ENCODE results near the gene CFAP73. TPM values are rescaled to one million over a fixed set of nuclear protein-coding genes. Genes with fewer than 3 reads are reported as not detected.

Gene CFAP73
- total RNA-seq, 1 experiment from 2014 or later, result 0.23 TPM

GRCh38 chr12:113181975-113182374 lies 32.5 kb downstream of the CFAP73 start:
- H3K9me3 Mint-ChIP-seq (ENCODE audit: unreplicated experiment), result no peaks in the 10 kb centered on the region
- no peaks in the 10 kb centered on the region for H3K27me3 ChIP-seq (replicated peaks; ENCODE audit: control insufficient read depth, insufficient read depth, low read length)
- peaks cover 5% of the 10 kb centered on the region for H3K36me3 ChIP-seq (ENCODE audit: control insufficient read depth, insufficient read depth, low read length)
- H3K27me3 Mint-ChIP-seq (ENCODE audit: insufficient read depth, unreplicated experiment), result no peaks in the 10 kb centered on the region
- TF ChIP-seq CTCF (IDR thresholded peaks at IDR 0.05; ENCODE audit: insufficient read depth in 1 of 2, low read depth in 1 of 2, low read length in 1 of 2, severe bottlenecking in 1 of 2, unreplicated experiment in 1 of 2), result no peak
- ChIA-PET CTCF (interaction anchor here (0.7 kb wide), 1 partner anchor 33 kb away, joined by 4 read pairs; the partner anchor contains the start of gene CFAP73), POLR2A (no interaction called here)
- no peak overlapping the region for H3K4me3 ChIP-seq (ENCODE audit: low read depth, low read length)
- H3K4me1 Mint-ChIP-seq (ENCODE audit: low read depth, unreplicated experiment), result peaks cover 10% of the 10 kb centered on the region
- intact Hi-C loops (cut with micrococcal nuclease; ENCODE audit: unreplicated experiment), result no loop called here
- DNase-seq, result no peak
- no peak overlapping the region for H3K27ac Mint-ChIP-seq (ENCODE audit: unreplicated experiment)
- H3K9me3 ChIP-seq, result no peaks in the 10 kb centered on the region
- no peaks in the 10 kb centered on the region for H3K4me1 ChIP-seq
- BruUV-seq (replicated peaks), result no TSS peak
- peaks cover 84% of the 10 kb centered on the region for H3K36me3 Mint-ChIP-seq (ENCODE audit: insufficient read depth, unreplicated experiment)
- H3K4me3 Mint-ChIP-seq (ENCODE audit: unreplicated experiment), result no peak overlapping the region

DNA sequence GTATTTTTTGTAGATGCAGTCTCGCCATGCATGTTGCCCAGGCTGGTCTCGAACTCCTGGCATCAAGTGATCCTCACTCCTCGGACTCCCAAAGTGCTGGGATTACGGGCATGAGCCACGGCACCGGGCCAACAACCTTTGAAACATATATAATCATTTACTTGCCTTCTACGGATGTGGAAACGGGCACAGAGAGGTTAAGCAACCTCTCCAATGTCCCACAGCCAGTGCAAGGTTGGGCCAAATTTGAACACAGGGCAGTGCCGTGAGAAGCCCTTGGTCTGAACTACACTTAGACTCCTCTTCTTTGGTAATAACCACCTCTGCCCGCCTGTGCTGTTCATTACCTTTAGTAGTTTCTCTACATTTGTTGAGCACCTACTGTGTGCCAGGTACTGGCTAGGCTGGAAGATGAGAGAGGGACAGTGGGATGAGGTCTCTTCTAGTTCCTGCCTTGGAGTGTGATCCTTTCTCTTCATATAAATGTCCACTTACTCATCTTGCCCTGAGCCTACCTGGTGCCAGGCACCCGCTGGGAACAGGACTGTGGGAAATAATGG lies 33.6 kb downstream of the CFAP73 start:
- no peaks in the 10 kb centered on the region for H3K4me1 ChIP-seq
- H3K27me3 ChIP-seq (replicated peaks; ENCODE audit: control insufficient read depth, insufficient read depth, low read length), result no peaks in the 10 kb centered on the region
- H3K9me3 ChIP-seq, result no peaks in the 10 kb centered on the region
- Mint-ChIP-seq H3K27me3 (ENCODE audit: insufficient read depth, unreplicated experiment) (no peaks in the 10 kb centered on the region), H3K9me3 (ENCODE audit: unreplicated experiment) (no peaks in the 10 kb centered on the region), H3K4me3 (ENCODE audit: unreplicated experiment) (no peak overlapping the region), H3K27ac (ENCODE audit: unreplicated experiment) (no peak overlapping the region), H3K4me1 (ENCODE audit: low read depth, unreplicated experiment) (peaks cover 10% of the 10 kb centered on the region), H3K36me3 (ENCODE audit: insufficient read depth, unreplicated experiment) (peaks cover 79% of the 10 kb centered on the region)
- BruUV-seq (replicated peaks), result TSS peak; percentile 51
- intact Hi-C loops (cut with micrococcal nuclease; ENCODE audit: unreplicated experiment), result no loop called here
- ChIA-PET POLR2A (no interaction called here), CTCF (interaction anchor here (0.6 kb wide), 1 partner anchor 22 kb away, joined by 4 read pairs; no protein-coding TSS in a partner anchor)
- no peak for DNase-seq
- no peak overlapping the region for H3K4me3 ChIP-seq (ENCODE audit: low read depth, low read length)
- peaks cover 5% of the 10 kb centered on the region for H3K36me3 ChIP-seq (ENCODE audit: control insufficient read depth, insufficient read depth, low read length)
- no peak for TF ChIP-seq CTCF (IDR thresholded peaks at IDR 0.05; ENCODE audit: insufficient read depth in 1 of 2, low read depth in 1 of 2, low read length in 1 of 2, severe bottlenecking in 1 of 2, unreplicated experiment in 1 of 2)

GRCh38 chr12:113184098-113184899 lies 34.8 kb downstream of the CFAP73 start:
- Mint-ChIP-seq H3K9me3 (ENCODE audit: unreplicated experiment) (no peaks in the 10 kb centered on the region), H3K4me3 (ENCODE audit: unreplicated experiment) (peak overlapping the region; percentile 87), H3K4me1 (ENCODE audit: low read depth, unreplicated experiment) (peaks cover 14% of the 10 kb centered on the region), H3K36me3 (ENCODE audit: insufficient read depth, unreplicated experiment) (peaks cover 73% of the 10 kb centered on the region), H3K27me3 (ENCODE audit: insufficient read depth, unreplicated experiment) (no peaks in the 10 kb centered on the region), H3K27ac (ENCODE audit: unreplicated experiment) (peak overlapping the region; percentile 88)
- ChIA-PET CTCF (interaction anchor here (0.6 to 1.8 kb wide), 3 partner anchors 10 to 711 kb away, joined by 3 to 8 read pairs (median 3); no protein-coding TSS in a partner anchor), POLR2A (interaction anchor here (0.8 to 1.8 kb wide), 2 partner anchors 38 to 46 kb away, joined by 5 to 11 read pairs; partner anchors contain the start of gene TPCN1)
- no peaks in the 10 kb centered on the region for H3K9me3 ChIP-seq
- peak overlapping the region; percentile 93 for H3K4me3 ChIP-seq (ENCODE audit: low read depth, low read length)
- no peaks in the 10 kb centered on the region for H3K4me1 ChIP-seq
- H3K27me3 ChIP-seq (replicated peaks; ENCODE audit: control insufficient read depth, insufficient read depth, low read length), result no peaks in the 10 kb centered on the region
- H3K36me3 ChIP-seq (ENCODE audit: control insufficient read depth, insufficient read depth, low read length), result peaks cover 3% of the 10 kb centered on the region; the same call in 1 of the 2 replicates
- DNase-seq, result no peak
- TF ChIP-seq CTCF (IDR thresholded peaks at IDR 0.05; ENCODE audit: insufficient read depth in 1 of 2, low read depth in 1 of 2, low read length in 1 of 2, severe bottlenecking in 1 of 2, unreplicated experiment in 1 of 2), result no peak
- intact Hi-C loops (cut with micrococcal nuclease; ENCODE audit: unreplicated experiment), result no loop called here
- no TSS peak for BruUV-seq (replicated peaks)
